Prostate gland (tissue), 2 donors: ENCODE results near the gene CYSLTR1. TPM values are rescaled to one million over a fixed set of nuclear protein-coding genes. Genes with fewer than 3 reads are reported as not detected.

Experiments used
- DNase-seq: peaks from one replicate; pipeline ENCODE4 v3.0.0-alpha.2; 2019; ENCODE audit warnings: low spot score
- H3K27ac ChIP-seq, 2 donors: fragments of 200-600 bp; sonication (generic); 2 replicates each; pipeline ENCODE4 v1.5.1; 2017 to 2019
- H3K27me3 ChIP-seq: fragments of 200-600 bp; sonication (generic); replicated peaks from 2 replicates; pipeline ENCODE4 v1.5.1; 2019; ENCODE audit not compliant: insufficient read depth
- H3K36me3 ChIP-seq, 2 donors: fragments of 200-600 bp; sonication (generic); 1 replicate in 1 of 2; 2 replicates in 1 of 2; pipeline versions ENCODE4 v1.5.1 to v1.8.1; 2017 to 2019
- H3K4me1 ChIP-seq: fragments of 200-600 bp; sonication (generic); replicated peaks from 2 replicates; pipeline ENCODE4 v1.5.1; 2019
- H3K4me3 ChIP-seq, 2 donors: fragments of 200-600 bp; sonication (generic); 2 replicates each; pipeline ENCODE4 v1.5.1; 2017 to 2019
- H3K9me3 ChIP-seq: fragments of 200-600 bp; sonication (generic); 2 replicates; pipeline ENCODE4 v1.5.1; 2017
- CTCF ChIP-seq, 4 experiments: fragments of 200-600 bp in 2 of 4; fragments of 450-650 bp in 2 of 4; sonication (generic) in 2 of 4; IDR thresholded peaks; 1 replicate in 3 of 4; 2 replicates in 1 of 4; pipeline ENCODE4 v1.5.1; 2016 to 2019; ENCODE audit warnings: antibody characterized with exemption in 4 of 4, mild to moderate bottlenecking in 2 of 4, moderate library complexity in 2 of 4
- POLR2A ChIP-seq: fragments of 450-650 bp; IDR thresholded peaks from one replicate; pipeline ENCODE4 v1.6.1; 2016; ENCODE audit warnings: antibody characterized with exemption, mild to moderate bottlenecking
- POLR2AphosphoS5 ChIP-seq: sonication (generic); formaldehyde crosslinking; IDR thresholded peaks from one replicate; pipeline ENCODE4 v1.6.1; 2017; ENCODE audit warnings: antibody characterized with exemption
- WGBS: methylation state at CpG from one replicate; pipeline ENCODE4 v1.1.5; 2018; 5-methylcytosine and 5-hydroxymethylcytosine counted together
- intact Hi-C: fragments of 100-400 bp; cut with DNase I; formaldehyde crosslinking; loops from one replicate; pipeline ENCODE4 v1.14.2; 2022
- total RNA-seq, 2 donors: library from RNA; depleted of rRNA; stranded (reverse); fragments of >200 nt; gene quantifications; one replicate each; pipeline ENCODE4 v1.1.0, GENCODE V29; 2016

CYSLTR1 gene
- total RNA-seq, result 1 to 10 TPM in 1 of 2 donors, under 1 TPM in 1; 0.97 to 1.5 TPM

GRCh38 chrX:78327370-78328086 is at the start of gene CYSLTR1:
Gene CYSLTR1 (minus strand): TSS chrX:78327611. CDS start chrX:78273746, 53,865 bp downstream.
- no peak for DNase-seq
- intact Hi-C loops, result no loop called here
- Histone ChIP-seq H3K9me3 (no peaks in the 10 kb centered on the region), H3K36me3 (no peaks in the 10 kb centered on the region), H3K4me1 (no peaks in the 10 kb centered on the region), H3K4me3 (no peak within 1 kb of the TSS), H3K27ac (peak within 1 kb of the TSS in 1 of 2 donors; percentile 35), H3K27me3 (no peaks in the 10 kb centered on the region)
- whole genome bisulfite sequencing, result 13% methylated on average over 7 of the region's 7 CpGs
- no peak for TF ChIP-seq POLR2A
- TF ChIP-seq POLR2AphosphoS5, result no peak
- no peak for TF ChIP-seq CTCF (IDR thresholded peaks at IDR 0.05)

GRCh38 chrX:78377186-78377585 is 49.8 kb upstream of the CYSLTR1 start:
- Histone ChIP-seq H3K4me1 (no peaks in the 10 kb centered on the region), H3K4me3 (no peak overlapping the region), H3K9me3 (no peaks in the 10 kb centered on the region), H3K27ac (no peak overlapping the region), H3K36me3 (no peaks in the 10 kb centered on the region), H3K27me3 (no peaks in the 10 kb centered on the region)
- WGBS, result 91% methylated on average over 2 of the region's 2 CpGs
- intact Hi-C loops, result no loop called here
- DNase-seq, result no peak
- TF ChIP-seq POLR2A, result no peak
- TF ChIP-seq CTCF (IDR thresholded peaks at IDR 0.05), result no peak
- no peak for TF ChIP-seq POLR2AphosphoS5

- DNase-seq, result no peak
- intact Hi-C loops, result no loop called here
- TF ChIP-seq CTCF (IDR thresholded peaks at IDR 0.05) (peak in 1 of 4 experiments; percentile 29), POLR2A (no peak), POLR2AphosphoS5 (peak; percentile 37)
- no peaks in the 10 kb centered on the region for H3K4me1 ChIP-seq
- H3K36me3 ChIP-seq, result no peaks in the 10 kb centered on the region
- H3K27me3 ChIP-seq, result no peaks in the 10 kb centered on the region
- no peak overlapping the region for H3K4me3 ChIP-seq
- no peaks in the 10 kb centered on the region for H3K9me3 ChIP-seq
- H3K27ac ChIP-seq, result no peak overlapping the region
These were observed 48.5 kb upstream of the CYSLTR1 start for GRCh38 chrX:78375894-78376293.

GRCh38 chrX:78366576-78366975 is 39.2 kb upstream of the CYSLTR1 start:
- WGBS, result 56% methylated on average over 1 of the region's 1 CpG
- no peak overlapping the region for H3K4me3 ChIP-seq
- H3K36me3 ChIP-seq, result no peaks in the 10 kb centered on the region
- TF ChIP-seq POLR2AphosphoS5 (no peak), POLR2A (no peak)
- no peaks in the 10 kb centered on the region for H3K4me1 ChIP-seq
- DNase-seq, result no peak
- intact Hi-C loops, result no loop called here
- no peak overlapping the region for H3K27ac ChIP-seq
- no peaks in the 10 kb centered on the region for H3K9me3 ChIP-seq
- H3K27me3 ChIP-seq, result no peaks in the 10 kb centered on the region

GRCh38 chrX:78357342-78358055 is 30.1 kb upstream of the CYSLTR1 start:
- Histone ChIP-seq H3K9me3 (no peaks in the 10 kb centered on the region), H3K4me1 (no peaks in the 10 kb centered on the region), H3K4me3 (no peak overlapping the region), H3K36me3 (no peaks in the 10 kb centered on the region), H3K27me3 (no peaks in the 10 kb centered on the region), H3K27ac (no peak overlapping the region)
- intact Hi-C loops, result no loop called here
- DNase-seq, result peak; percentile 22
- 45% methylated on average over 4 of the region's 4 CpGs for WGBS
- TF ChIP-seq POLR2A (no peak), POLR2AphosphoS5 (peak; percentile 10), CTCF (IDR thresholded peaks at IDR 0.05) (no peak)
